Psoas muscle (tissue), 8 donors: ENCODE data around the gene ZEB2. TPM values are rescaled to one million over a fixed set of nuclear protein-coding genes. Genes with fewer than 3 reads are reported as not detected.

Experiments used
- ATAC-seq, 4 donors: fragments of 200-7000 bp; cut with Tn5 transposase; one replicate each; pipeline ENCODE4 v1.9.1; 2020; ENCODE audit warnings: moderate library complexity in 3 of 4, mild to moderate bottlenecking in 2 of 4
- DNase-seq, 2 donors: peaks; one replicate each; pipeline ENCODE4 v3.0.0-alpha.2; 2020
- H3K27ac ChIP-seq: fragments of 200-600 bp; one replicate; pipeline ENCODE4 v1.8.0; 2022
- H3K27me3 ChIP-seq, 3 donors: fragments of 200-600 bp in 1 of 3; one replicate each; pipeline versions ENCODE4 v1.6.1 to v1.8.0; 2013 to 2022; ENCODE audit warnings: low read length in 2 of 3, mild to moderate bottlenecking in 2 of 3, moderate library complexity in 1 of 3; ENCODE audit not compliant: insufficient read depth in 3 of 3
- H3K36me3 ChIP-seq, 2 donors: fragments of 200-600 bp in 1 of 2; one replicate each; pipeline versions ENCODE4 v1.6.1 to v1.8.0; 2013 to 2022; ENCODE audit warnings: low read depth in 1 of 2, mild to moderate bottlenecking in 1 of 2, moderate library complexity in 1 of 2; ENCODE audit not compliant: insufficient read depth in 1 of 2
- H3K4me1 ChIP-seq: fragments of 200-600 bp; one replicate; pipeline ENCODE4 v1.8.0; 2022
- H3K4me3 ChIP-seq: fragments of 200-600 bp; one replicate; pipeline ENCODE4 v1.8.0; 2022; ENCODE audit warnings: mild to moderate bottlenecking
- H3K9me3 ChIP-seq: fragments of 200-600 bp; one replicate; pipeline ENCODE4 v1.8.0; 2022
- CTCF ChIP-seq: fragments of 200-600 bp; IDR thresholded peaks from one replicate; pipeline ENCODE4 v1.8.0; 2022; ENCODE audit warnings: antibody characterized with exemption
- WGBS, 3 donors: extraction: QIAGEN DNeasy Blood & Tissue Kit; methylation state at CpG; one replicate each; pipeline versions ENCODE4 v1.1.6 to v1.1.7; 2013; 5-methylcytosine and 5-hydroxymethylcytosine counted together
- intact Hi-C, 2 donors: fragments of 100-400 bp; cut with DNase I; formaldehyde crosslinking; loops; one replicate each; pipeline versions ENCODE4 v1.11.0 to v1.14.2; 2022
- polyA plus RNA-seq, 3 donors: library from polyadenylated mRNA; stranded (reverse); fragments of 200-250 nt; gene quantifications; one replicate each; pipeline ENCODE4 v1.2.3, GENCODE V29; 2013
- total RNA-seq, 4 donors: library from RNA; stranded (reverse); fragmentation: NEBNext Ultra II Directional in 2 of 4; extraction: Animal tissue kit (Norgen Biotek cat#: 25700) in 2 of 4; gene quantifications; one replicate each; pipeline versions ENCODE4 v1.2.1 to v1.2.4, GENCODE V29; 2021 to 2023
- donor health status: healthy with polysubstance abuse.
- donor health status: DM: no; HTN: no; CAD: no; lungs with moderate emphysema.
- donor health status: Bipolar disorder and iron deficiency.
- donor health status: healthy.
- donor health status: DM: yes; HTN: yes; CAD: no.
- donor health status: DM: no; HTN: no; CAD: no.
- donor health status: DM: no; HTN: no; CAD: no.
- donor health status: DM: yes; HTN: yes; CAD: no.

The ZEB2 gene
- total and polyA plus RNA-seq, 7 donors, result 11.6 to 48.7 (median 23.3) TPM

GRCh38 chr2:144409241-144409640 is 110.7 kb downstream of the ZEB2 start:
- ATAC-seq (no peak), DNase-seq (no peak)
- Histone ChIP-seq H3K4me1 (peaks cover 10% of the 10 kb centered on the region), H3K9me3 (no peaks in the 10 kb centered on the region), H3K4me3 (no peak overlapping the region), H3K27ac (no peak overlapping the region), H3K27me3 (no peaks in the 10 kb centered on the region), H3K36me3 (no peaks in the 10 kb centered on the region)
- intact Hi-C loops, result loop anchor here in 1 of 2 donors (10.0 kb wide), 1 partner anchor 106 kb away; no protein-coding TSS in a partner anchor
- no peak for TF ChIP-seq CTCF

DNA sequence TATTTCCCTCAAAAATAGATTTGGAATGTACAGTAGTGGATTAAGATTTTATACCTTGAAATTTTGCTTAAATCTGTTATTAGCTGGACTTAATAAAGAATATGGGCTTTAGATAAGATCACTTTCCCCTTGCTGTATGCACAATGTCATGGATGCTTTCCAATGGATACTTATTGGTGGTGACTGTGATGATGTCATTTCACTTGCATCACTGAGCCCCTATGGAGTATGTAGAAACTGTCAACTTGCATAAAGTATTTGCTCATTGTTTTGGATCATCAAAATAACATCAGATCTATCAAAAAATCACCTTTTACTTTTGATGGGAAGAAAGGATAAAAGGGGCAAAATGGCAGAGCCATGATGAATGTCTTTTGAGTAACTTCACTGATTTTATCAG is 112.7 kb downstream of the ZEB2 start:
- Histone ChIP-seq H3K4me1 (peaks cover 15% of the 10 kb centered on the region), H3K36me3 (peaks cover 0 to 8% of the 10 kb centered on the region in 2 donors), H3K27me3 (no peaks in the 10 kb centered on the region), H3K9me3 (no peaks in the 10 kb centered on the region), H3K4me3 (no peak overlapping the region), H3K27ac (no peak overlapping the region)
- DNase-seq, result no peak
- no peak for ATAC-seq
- TF ChIP-seq CTCF, result no peak
- intact Hi-C loops, result loop anchor here in 1 of 2 donors (10.0 kb wide), 1 partner anchor 108 kb away; no protein-coding TSS in a partner anchor

DNA sequence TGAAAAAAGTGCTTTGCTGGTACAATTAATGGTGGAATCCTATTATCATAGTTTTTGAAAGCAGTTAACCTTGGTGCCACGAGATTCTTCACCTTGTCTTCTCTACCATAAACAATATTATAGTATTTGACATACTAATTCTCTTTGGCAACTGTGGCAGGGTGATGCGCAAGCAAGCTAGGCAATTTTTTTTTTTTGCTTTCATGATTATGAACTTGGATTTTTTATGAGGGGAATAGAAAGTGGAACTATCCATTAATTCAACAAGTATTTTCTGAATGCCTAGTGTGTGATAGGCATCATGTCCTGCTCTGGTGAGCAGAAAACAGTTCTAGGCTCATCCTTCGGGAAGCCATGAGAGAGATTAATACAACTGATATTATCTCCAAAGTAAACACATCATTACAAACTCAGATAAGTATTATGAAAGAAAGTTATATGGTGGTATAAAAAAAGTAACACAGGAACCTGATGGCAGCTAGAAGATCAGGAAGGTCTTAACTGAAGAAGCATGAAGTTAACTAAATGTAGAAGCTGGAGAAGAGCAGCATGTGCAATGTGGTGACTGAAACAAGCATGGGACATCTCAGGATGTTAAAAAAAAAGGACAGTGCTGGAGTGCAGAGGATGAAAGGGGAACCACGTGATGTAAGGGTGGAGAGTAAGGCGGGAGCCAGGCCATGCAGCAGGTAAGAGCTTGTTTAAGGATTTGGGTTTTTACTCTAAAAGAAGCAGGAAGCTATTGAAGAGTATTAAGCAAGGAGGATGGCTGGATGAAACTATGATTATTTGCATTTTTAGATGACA is 113.7 kb downstream of the ZEB2 start:
- Histone ChIP-seq H3K27ac (peak overlapping the region; percentile 80), H3K4me3 (no peak overlapping the region), H3K4me1 (peaks cover 15% of the 10 kb centered on the region), H3K27me3 (no peaks in the 10 kb centered on the region), H3K36me3 (peaks cover 0 to 11% of the 10 kb centered on the region in 2 donors), H3K9me3 (no peaks in the 10 kb centered on the region)
- DNase-seq (no peak), ATAC-seq (no peak)
- intact Hi-C loops, result loop anchor here in 1 of 2 donors (10.0 kb wide), 1 partner anchor 109 kb away; no protein-coding TSS in a partner anchor
- no peak for TF ChIP-seq CTCF
- WGBS, 3 donors, result 66 to 80% (median 68%) methylated on average over 5 of the region's 5 CpGs

GRCh38 chr2:144405321-144405720 is 114.6 kb downstream of the ZEB2 start:
- ATAC-seq, result peak in 3 of 4 donors; percentile 44 to 57 (median 49)
- Histone ChIP-seq H3K27ac (peak overlapping the region; percentile 80), H3K4me3 (no peak overlapping the region), H3K27me3 (no peaks in the 10 kb centered on the region), H3K9me3 (no peaks in the 10 kb centered on the region), H3K4me1 (peaks cover 15% of the 10 kb centered on the region), H3K36me3 (peaks cover 0 to 20% of the 10 kb centered on the region in 2 donors)
- TF ChIP-seq CTCF, result no peak
- DNase-seq, result no peak
- 37 to 49% (median 38%) methylated on average over 2 of the region's 2 CpGs for WGBS, 3 donors
- intact Hi-C loops, result loop anchor here in 1 of 2 donors (10.0 kb wide), 1 partner anchor 109 kb away; no protein-coding TSS in a partner anchor
